ENCODE data around the gene GABRA4. TPM values are rescaled to one million over a fixed set of nuclear protein-coding genes. Genes with fewer than 3 reads are reported as not detected.

GABRA4 gene
- total RNA-seq, 4 donors from 2014 or later = 0.02 TPM; not detected in 3

GRCh38 chr4:46933686-46934085 lies 59.7 kb downstream of the GABRA4 start:
- H3K4me1 ChIP-seq = no peaks in the 10 kb centered on the region
- no peak overlapping the region for H3K4me3 ChIP-seq
- DNase-seq = no peak
- no peaks in the 10 kb centered on the region for H3K27me3 ChIP-seq
- in situ Hi-C loops (cut with MboI; ENCODE audit: low sequenced_read_pairs in 4 of 4) (no loop called here), intact Hi-C loops (cut with DNase I; ENCODE audit: low total_unique reads) (no loop called here)
- H3K27ac ChIP-seq = no peak overlapping the region
- TF ChIP-seq CTCF (IDR thresholded peaks at IDR 0.05 in 4 of 5, conservative IDR thresholded peaks at IDR 0.05 in 1 of 5) (no peak), POLR2A (IDR thresholded peaks at IDR 0.05) (no peak)
- ATAC-seq = no peak
- H3K36me3 ChIP-seq = no peaks in the 10 kb centered on the region
- no peaks in the 10 kb centered on the region for H3K9me3 ChIP-seq

DNA sequence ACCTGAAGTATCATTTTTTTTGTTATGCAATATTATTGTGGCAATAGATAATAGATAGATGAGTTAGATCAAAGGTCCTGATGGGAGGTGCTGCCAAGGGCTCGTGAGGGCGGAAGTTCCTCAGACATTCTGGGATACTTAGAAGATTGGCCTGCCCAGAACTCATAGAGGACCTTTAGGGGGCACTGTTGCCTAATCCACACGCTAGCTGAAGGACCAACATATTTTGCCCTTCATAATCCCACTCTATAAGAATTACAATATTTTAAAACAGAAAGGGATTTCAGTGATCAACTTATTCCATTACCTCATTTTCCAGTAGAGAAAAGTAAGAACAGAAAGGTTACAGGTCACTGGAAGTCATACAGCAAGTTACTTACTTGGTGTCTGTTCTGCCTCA lies 61.4 kb downstream of the GABRA4 start:
- Histone ChIP-seq H3K27me3 (no peaks in the 10 kb centered on the region), H3K27ac (no peak overlapping the region), H3K4me3 (no peak overlapping the region), H3K36me3 (no peaks in the 10 kb centered on the region), H3K4me1 (no peaks in the 10 kb centered on the region), H3K9me3 (no peaks in the 10 kb centered on the region)
- intact Hi-C loops (cut with DNase I; ENCODE audit: low total_unique reads) = no loop called here
- DNase-seq (no peak), ATAC-seq (no peak)
- no peak for TF ChIP-seq POLR2A (IDR thresholded peaks at IDR 0.05)
- no peak for TF ChIP-seq CTCF (IDR thresholded peaks at IDR 0.05 in 4 of 5, conservative IDR thresholded peaks at IDR 0.05 in 1 of 5)
- in situ Hi-C loops (cut with MboI; ENCODE audit: low sequenced_read_pairs in 4 of 4) = no loop called here

DNA sequence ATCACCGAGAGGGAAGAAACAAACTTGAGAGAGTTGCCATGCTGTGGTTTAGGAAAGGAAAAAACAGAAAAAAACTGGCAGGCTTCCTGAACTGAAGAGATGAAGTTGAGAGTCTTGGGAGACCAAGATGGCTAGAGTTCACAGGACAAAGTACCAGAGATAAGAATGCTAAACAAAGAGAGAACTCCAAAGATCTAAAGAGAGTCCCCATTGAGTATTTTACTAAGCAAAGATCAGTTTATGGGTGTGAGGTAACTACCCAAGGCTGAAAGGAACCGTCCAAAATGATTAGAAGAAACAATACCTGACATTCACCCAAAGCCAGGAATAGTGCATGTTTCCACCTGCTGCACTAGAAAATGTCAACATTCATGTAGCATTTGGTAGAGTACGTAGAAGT lies 62.5 kb downstream of the GABRA4 start:
- in situ Hi-C loops (cut with MboI; ENCODE audit: low sequenced_read_pairs in 4 of 4) = no loop called here
- H3K27me3 ChIP-seq = no peaks in the 10 kb centered on the region
- no peak overlapping the region for H3K27ac ChIP-seq
- no peaks in the 10 kb centered on the region for H3K9me3 ChIP-seq
- ATAC-seq (no peak), DNase-seq (no peak)
- intact Hi-C loops (cut with DNase I; ENCODE audit: low total_unique reads) = no loop called here
- no peak for TF ChIP-seq POLR2A (IDR thresholded peaks at IDR 0.05)
- TF ChIP-seq CTCF (IDR thresholded peaks at IDR 0.05 in 4 of 5, conservative IDR thresholded peaks at IDR 0.05 in 1 of 5) = no peak
- H3K4me1 ChIP-seq = no peaks in the 10 kb centered on the region
- no peaks in the 10 kb centered on the region for H3K36me3 ChIP-seq
- H3K4me3 ChIP-seq = no peak overlapping the region

- ATAC-seq (no peak), DNase-seq (no peak)
- Histone ChIP-seq H3K9me3 (no peaks in the 10 kb centered on the region), H3K36me3 (no peaks in the 10 kb centered on the region), H3K4me3 (no peak overlapping the region), H3K4me1 (no peaks in the 10 kb centered on the region), H3K27ac (no peak overlapping the region), H3K27me3 (no peaks in the 10 kb centered on the region)
- intact Hi-C loops (cut with DNase I; ENCODE audit: low total_unique reads) = no loop called here
- TF ChIP-seq CTCF (IDR thresholded peaks at IDR 0.05 in 4 of 5, conservative IDR thresholded peaks at IDR 0.05 in 1 of 5) (no peak), POLR2A (IDR thresholded peaks at IDR 0.05) (no peak)
- in situ Hi-C loops (cut with MboI; ENCODE audit: low sequenced_read_pairs in 4 of 4) = no loop called here
These were observed 66.2 kb downstream of the GABRA4 start for GRCh38 chr4:46927201-46927600.

GRCh38 chr4:46924789-46925529 lies 68.4 kb downstream of the GABRA4 start:
- H3K4me1 ChIP-seq = no peaks in the 10 kb centered on the region
- in situ Hi-C loops (cut with MboI; ENCODE audit: low sequenced_read_pairs in 4 of 4) = no loop called here
- H3K27me3 ChIP-seq = no peaks in the 10 kb centered on the region
- intact Hi-C loops (cut with DNase I; ENCODE audit: low total_unique reads) = no loop called here
- DNase-seq (no peak), ATAC-seq (no peak)
- no peaks in the 10 kb centered on the region for H3K36me3 ChIP-seq
- no peak overlapping the region for H3K27ac ChIP-seq
- H3K4me3 ChIP-seq = no peak overlapping the region
- H3K9me3 ChIP-seq = no peaks in the 10 kb centered on the region
- TF ChIP-seq CTCF (IDR thresholded peaks at IDR 0.05 in 4 of 5, conservative IDR thresholded peaks at IDR 0.05 in 1 of 5) (no peak), POLR2A (IDR thresholded peaks at IDR 0.05) (no peak)

All from gastrocnemius medialis (tissue), 4 donors.